HG03342 (cell line): ENCODE results near the gene GPR146.
"Not testable (repeated sequence)": the region's sequence is repeated elsewhere in the genome, so short reads cannot be mapped to it uniquely, and the experiment has no call there.

Experiments
- ATAC-seq: cut with Tn5 transposase; IDR thresholded peaks from one replicate; pipeline ENCODE4 v1.9.1; 2021; ENCODE audit warnings: mild to moderate bottlenecking, moderate library complexity; ENCODE audit not compliant: unreplicated experiment

Gene GPR146

GRCh38 chr7:1074018-1074417 lies 29.7 kb downstream of the GPR146 start:
- not testable (repeated sequence) for ATAC-seq

GRCh38 chr7:1074593-1075431 lies 30.5 kb downstream of the GPR146 start:
- ATAC-seq: no peak

- ATAC-seq: no peak
Measured at GRCh38 chr7:1076184-1077072, 32.1 kb downstream of the GPR146 start.

DNA sequence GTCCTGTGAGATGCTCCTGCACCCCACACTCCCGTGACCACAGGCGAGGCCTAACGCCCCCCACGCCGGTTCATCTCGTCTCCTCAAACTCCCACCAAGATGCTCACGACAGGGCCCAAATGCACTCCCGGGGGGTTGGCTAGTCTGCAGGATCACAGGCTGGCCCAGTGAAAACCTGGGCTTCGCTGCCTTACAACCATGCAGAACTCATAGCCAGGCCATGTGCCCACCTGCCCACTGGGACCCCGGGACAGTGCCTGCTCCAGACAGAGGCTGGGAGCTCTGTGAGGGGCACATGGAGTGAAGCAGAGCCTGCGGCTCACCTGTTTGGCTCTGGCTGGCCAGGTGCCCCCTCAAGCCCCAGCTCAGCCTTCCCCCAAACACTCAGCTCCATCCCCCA lies 34.2 kb downstream of the GPR146 start:
- no peak for ATAC-seq

GRCh38 chr7:1078985-1079384 lies 34.6 kb downstream of the GPR146 start:
- ATAC-seq: no peak

DNA sequence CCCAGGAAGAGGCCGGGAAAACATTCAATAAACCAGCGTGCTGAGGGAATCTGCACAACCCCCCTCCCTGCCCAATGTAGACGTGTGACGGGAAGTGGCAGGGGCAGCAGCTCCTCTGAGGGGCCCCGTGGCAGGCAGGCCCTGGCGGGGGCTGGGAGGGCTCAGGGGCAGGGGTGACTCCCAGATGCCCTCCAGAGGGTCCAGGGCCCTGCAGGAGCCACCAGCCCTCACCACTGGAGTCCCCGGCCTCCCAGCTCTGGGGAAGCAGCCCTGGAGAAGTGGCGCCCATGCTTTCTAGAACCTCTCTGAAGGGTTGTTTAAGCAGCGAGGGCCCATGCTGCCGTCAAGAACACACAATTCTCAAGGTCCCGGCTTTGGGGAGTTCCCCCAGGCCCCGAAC lies 35.2 kb downstream of the GPR146 start:
- ATAC-seq: no peak

DNA sequence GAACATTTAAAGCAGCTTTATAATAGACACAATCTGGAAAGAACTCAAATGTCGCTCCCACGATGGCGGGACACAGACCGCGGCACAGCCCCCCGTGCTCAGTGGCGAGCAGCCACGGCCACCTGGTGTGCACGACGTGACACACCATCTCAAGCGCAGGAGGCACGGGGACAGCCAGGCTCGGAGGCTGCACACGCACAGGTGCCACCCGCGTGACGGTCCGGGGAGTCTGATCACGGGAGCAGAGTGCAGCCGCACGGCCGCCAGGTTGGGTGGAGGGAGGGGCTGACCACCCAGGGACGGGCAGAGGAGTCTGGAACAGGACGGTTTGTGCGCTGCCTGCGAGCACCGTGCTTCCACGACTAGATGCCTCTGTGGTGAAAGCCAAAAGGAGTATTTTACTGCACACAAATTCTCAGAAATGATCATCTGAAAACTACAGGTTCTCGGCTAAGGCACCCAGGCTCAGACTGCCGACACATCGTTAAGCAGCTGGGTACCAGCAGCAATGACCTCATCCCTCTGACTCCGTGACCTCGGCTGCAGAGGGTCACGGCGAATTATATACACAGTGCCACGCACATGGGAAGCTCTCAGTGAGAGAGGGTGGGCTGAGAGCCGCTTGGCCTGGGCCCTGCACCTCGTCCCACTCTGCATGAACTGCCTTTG lies 36.0 kb downstream of the GPR146 start:
- ATAC-seq: no peak

DNA sequence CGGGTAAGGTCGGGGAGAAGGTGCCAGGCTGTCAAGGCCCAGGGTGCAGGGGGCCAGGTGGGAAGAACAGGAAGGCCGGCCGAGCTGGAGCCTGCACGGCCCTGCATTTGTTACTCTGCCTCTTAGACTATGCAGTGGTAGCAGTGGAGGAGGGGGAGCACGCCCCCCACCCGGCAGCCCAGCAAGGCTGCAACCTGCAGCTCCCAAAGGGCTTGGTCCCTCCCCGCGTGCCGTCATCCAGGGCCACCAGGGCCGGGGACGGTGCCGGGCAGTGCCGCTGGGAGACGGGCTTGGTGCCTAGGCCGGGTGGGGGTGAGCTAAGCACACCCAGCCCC lies 36.5 kb downstream of the GPR146 start:
- no peak for ATAC-seq

- no peak for ATAC-seq
Measured at GRCh38 chr7:1081336-1081735, 37.0 kb downstream of the GPR146 start.

- ATAC-seq: no peak
Measured at GRCh38 chr7:1081931-1082401, 37.6 kb downstream of the GPR146 start.

DNA sequence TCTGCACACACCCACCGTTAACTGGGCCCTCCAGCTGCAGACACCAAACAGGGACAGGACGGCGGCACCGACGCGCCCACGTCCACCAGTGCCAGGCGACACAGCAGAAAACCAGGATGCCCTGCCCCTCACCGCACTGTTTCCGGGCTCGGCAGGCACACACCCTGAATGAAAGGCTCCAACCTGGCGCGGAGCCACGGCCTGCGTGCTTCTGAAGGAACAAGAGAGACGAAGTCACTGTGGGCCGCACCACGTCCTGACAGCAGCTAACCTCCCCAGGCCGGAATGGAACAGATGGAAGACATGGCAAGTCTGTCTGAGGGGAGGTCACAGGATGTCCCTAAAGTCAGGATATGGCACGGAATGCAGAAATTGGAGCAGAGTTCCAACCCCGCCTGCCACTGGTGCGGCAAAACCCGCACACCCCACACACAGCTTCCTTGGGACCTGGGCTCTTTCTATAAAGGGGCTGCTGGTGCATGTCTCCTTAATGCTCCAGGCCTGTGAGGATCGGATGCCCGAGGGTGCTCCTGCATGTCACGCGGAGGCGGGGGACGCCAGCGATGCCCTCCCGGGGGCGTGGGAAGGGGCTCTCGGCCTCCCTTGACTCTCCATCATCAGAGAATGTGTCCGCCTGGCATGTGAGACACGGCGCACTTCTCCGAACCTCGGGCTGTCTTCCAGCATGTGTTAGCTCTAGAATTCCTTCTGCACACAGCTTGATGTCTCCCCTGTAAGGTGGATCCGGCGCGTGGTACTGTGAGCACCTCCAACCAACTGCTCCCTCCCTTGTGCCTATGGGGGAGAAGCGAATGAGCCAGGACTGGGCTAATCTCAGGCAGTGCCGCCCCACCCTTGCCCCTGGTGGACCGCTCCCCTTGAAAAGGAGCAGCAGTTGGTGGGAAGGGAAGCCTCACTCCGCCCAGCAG lies 39.6 kb downstream of the GPR146 start:
- ATAC-seq: no peak

GRCh38 chr7:1085266-1085665 lies 40.9 kb downstream of the GPR146 start:
- no peak for ATAC-seq

GRCh38 chr7:1085910-1086421 lies 41.6 kb downstream of the GPR146 start:
- ATAC-seq: no peak

DNA sequence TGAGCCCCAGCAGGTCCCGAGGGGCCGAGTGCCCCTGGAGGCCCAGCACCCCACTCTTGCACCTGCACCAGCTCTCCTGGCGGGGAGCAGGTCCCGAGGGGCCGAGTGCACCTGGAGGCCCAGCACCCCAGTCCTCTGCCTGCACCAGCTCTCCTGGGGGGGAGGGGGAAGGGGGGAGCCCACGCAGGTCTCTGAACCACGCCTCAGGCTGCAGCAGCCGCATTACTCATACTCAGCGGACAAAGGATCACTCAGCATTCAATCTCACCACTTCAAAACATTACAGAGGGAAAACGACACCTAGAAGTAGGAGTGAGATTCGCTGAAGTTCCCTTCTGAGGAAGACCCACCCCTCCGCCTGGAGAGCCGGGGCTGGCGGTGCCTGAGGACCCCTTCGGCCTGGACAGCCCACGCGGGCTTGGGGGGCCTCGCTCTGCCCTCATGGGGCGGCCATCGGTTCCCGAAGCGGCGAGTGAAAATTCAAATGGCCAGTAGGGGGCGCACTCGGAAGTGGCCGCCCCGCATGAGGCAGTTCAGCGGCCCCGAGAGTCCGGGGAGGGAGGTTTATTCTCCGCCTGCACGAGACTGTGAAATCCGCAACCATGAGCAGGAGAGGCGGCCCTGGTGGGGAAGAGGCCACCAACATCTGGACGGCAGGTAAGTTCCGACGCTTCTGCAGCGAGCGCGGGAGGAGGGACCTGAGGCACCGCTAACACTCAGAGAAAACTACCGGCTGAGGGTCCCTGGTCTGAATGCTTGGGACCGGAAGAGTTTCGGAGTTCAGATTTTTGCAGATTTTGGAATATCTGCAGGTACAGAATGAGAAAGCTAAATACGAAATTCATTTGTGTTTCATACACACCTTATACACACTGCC lies 42.5 kb downstream of the GPR146 start:
- ATAC-seq: peak; percentile 72

GRCh38 chr7:1087465-1087814 lies 43.1 kb downstream of the GPR146 start:
- no peak for ATAC-seq

GRCh38 chr7:1087952-1088920 lies 43.9 kb downstream of the GPR146 start, which contains the start of gene GPER1:
Gene GPER1 (plus strand): TSS chr7:1088113. CDS start chr7:1091729, 3,616 bp downstream.
- ATAC-seq: no peak

DNA sequence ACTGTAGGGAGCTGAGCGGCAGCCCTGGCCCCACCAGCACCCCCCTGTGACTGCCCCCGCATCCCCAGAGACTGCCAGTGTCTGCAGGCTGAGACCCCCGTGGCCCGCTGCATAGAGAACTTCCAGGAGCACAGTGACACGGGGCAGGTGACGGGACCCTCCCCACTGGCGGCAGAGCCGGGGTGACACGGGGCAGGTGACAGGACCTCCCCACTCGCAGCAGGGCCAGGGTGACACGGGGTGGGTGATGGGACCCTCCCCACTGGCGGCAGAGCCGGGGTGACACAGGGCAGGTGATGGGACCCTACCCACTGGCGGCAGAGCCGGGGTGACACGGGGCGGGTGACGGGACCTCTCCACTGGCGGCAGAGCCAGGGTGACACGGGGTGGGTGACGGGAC lies 45.9 kb downstream of the GPR146 start:
- ATAC-seq: no peak
